Neural progenitor cell (in vitro differentiated cells): Measurements from ENCODE around the gene POU6F2. TPM values are rescaled to one million over a fixed set of nuclear protein-coding genes. Genes with fewer than 3 reads are reported as not detected.
A peak's percentile ranks its signal among the peaks of the same experiment; 100 is the strongest.

Experiments
- DNase-seq: peaks from one replicate; pipeline ENCODE4 v3.0.0-alpha.2; 2016; ENCODE audit warnings: low spot score
- H2AFZ ChIP-seq: fragments of 200-600 bp; sonication (generic); replicated peaks from 2 replicates; pipeline ENCODE4 v1.6.1; 2016; ENCODE audit warnings: antibody characterized with exemption
- H3F3A ChIP-seq: fragments of 200-600 bp; sonication (generic); 2 replicates; pipeline ENCODE4 v1.6.1; 2016; ENCODE audit warnings: antibody characterized with exemption, low read depth
- H3K27ac ChIP-seq: fragments of 200-600 bp; sonication (generic); 2 replicates; pipeline ENCODE4 v1.5.1; 2016; ENCODE audit warnings: mild to moderate bottlenecking
- H3K27me3 ChIP-seq: fragments of 200-600 bp; sonication (generic); 2 replicates; pipeline ENCODE4 v1.6.1; 2016; ENCODE audit warnings: mild to moderate bottlenecking, moderate library complexity
- H3K36me3 ChIP-seq: fragments of 200-600 bp; sonication (generic); 2 replicates; pipeline ENCODE4 v1.5.1; 2016
- H3K4me1 ChIP-seq: fragments of 200-600 bp; sonication (generic); 2 replicates; pipeline ENCODE4 v1.6.1; 2016; ENCODE audit warnings: mixed run types
- H3K4me2 ChIP-seq: fragments of 200-600 bp; sonication (generic); 2 replicates; pipeline ENCODE4 v1.6.1; 2016
- H3K4me3 ChIP-seq: fragments of 200-600 bp; sonication (generic); 2 replicates; pipeline ENCODE4 v1.5.1; 2016
- H3K79me2 ChIP-seq: fragments of 200-600 bp; sonication (generic); 2 replicates; pipeline ENCODE4 v1.6.1; 2016; ENCODE audit warnings: low read depth
- H3K9ac ChIP-seq: fragments of 200-600 bp; sonication (generic); 2 replicates; pipeline ENCODE4 v1.6.1; 2016
- H3K9me3 ChIP-seq: fragments of 200-600 bp; sonication (generic); 2 replicates; pipeline ENCODE4 v1.5.1; 2016; ENCODE audit warnings: low read depth
- H4K20me1 ChIP-seq: fragments of 200-600 bp; sonication (generic); 2 replicates; pipeline ENCODE4 v1.6.1; 2016; ENCODE audit warnings: low read depth
- H3K27ac Mint-ChIP-seq: 3 replicates; pipeline ENCODE4 v1.8.0; 2021; ENCODE audit warnings: mixed read lengths
- H3K27me3 Mint-ChIP-seq: 2 replicates; pipeline ENCODE4 v1.8.0; 2022; ENCODE audit warnings: low read depth, mild to moderate bottlenecking, inconsistent platforms, moderate library complexity, mixed read lengths; ENCODE audit not compliant: insufficient read depth
- H3K36me3 Mint-ChIP-seq: 3 replicates; pipeline ENCODE4 v1.8.0; 2021; ENCODE audit warnings: mixed read lengths
- H3K4me1 Mint-ChIP-seq: 3 replicates; pipeline ENCODE4 v1.8.0; 2021; ENCODE audit warnings: mixed read lengths
- H3K4me3 Mint-ChIP-seq: 3 replicates; pipeline ENCODE4 v1.8.0; 2021; ENCODE audit warnings: mild to moderate bottlenecking, moderate library complexity, mixed read lengths
- H3K9me3 Mint-ChIP-seq: 3 replicates; pipeline ENCODE4 v1.8.0; 2020; ENCODE audit warnings: mixed read lengths
- CTCF ChIP-seq: fragments of 200-600 bp; sonication (generic); IDR thresholded peaks from 2 replicates; pipeline ENCODE4 v1.5.1; 2017; ENCODE audit warnings: antibody characterized with exemption, mild to moderate bottlenecking
- EZH2 ChIP-seq: fragments of 200-600 bp; sonication (generic); IDR thresholded peaks from 2 replicates; pipeline ENCODE4 v1.6.1; 2017; ENCODE audit warnings: antibody characterized with exemption, mild to moderate bottlenecking, moderate library complexity
- EZH2phosphoT487 ChIP-seq: fragments of 200-600 bp; sonication (generic); IDR thresholded peaks from 2 replicates; pipeline ENCODE4 v1.6.1; 2017; ENCODE audit warnings: antibody characterized with exemption
- total RNA-seq: library from RNA; depleted of rRNA; stranded (reverse); fragments of >200 nt; gene quantifications from 2 replicates; pipeline ENCODE4 v1.2.3, GENCODE V29; 2015; ENCODE audit warnings: low replicate concordance

Gene POU6F2
- total RNA-seq, 1 donor from 2014 or later = 3.4 TPM

GRCh38 chr7:39313974-39314373, 336.3 kb downstream of the POU6F2 start:
- Histone ChIP-seq H3K9me3 (no peaks in the 10 kb centered on the region), H3K27ac (no peak overlapping the region), H3K4me1 (peaks cover 53% of the 10 kb centered on the region), H4K20me1 (no peaks in the 10 kb centered on the region), H3K79me2 (no peaks in the 10 kb centered on the region), H3F3A (peaks cover 6% of the 10 kb centered on the region), H3K27me3 (no peaks in the 10 kb centered on the region), H3K9ac (no peak overlapping the region), H3K4me3 (no peak overlapping the region), H3K36me3 (no peaks in the 10 kb centered on the region), H2AFZ (peak overlapping the region; percentile 64), H3K4me2 (peak overlapping the region; percentile 38)
- DNase-seq = peak; percentile 42
- Mint-ChIP-seq H3K4me1 (peaks cover 24% of the 10 kb centered on the region), H3K27me3 (peaks cover 2% of the 10 kb centered on the region), H3K36me3 (no peaks in the 10 kb centered on the region), H3K9me3 (no peaks in the 10 kb centered on the region), H3K27ac (no peak overlapping the region), H3K4me3 (no peak overlapping the region)
- TF ChIP-seq EZH2phosphoT487 = no peak
- no peak for TF ChIP-seq CTCF
- no peak for TF ChIP-seq EZH2

GRCh38 chr7:39317107-39317506, 339.4 kb downstream of the POU6F2 start:
- no peak overlapping the region for H3K9ac ChIP-seq
- Mint-ChIP-seq H3K9me3 (no peaks in the 10 kb centered on the region), H3K4me1 (peaks cover 12% of the 10 kb centered on the region), H3K27ac (no peak overlapping the region), H3K36me3 (no peaks in the 10 kb centered on the region), H3K4me3 (no peak overlapping the region), H3K27me3 (peaks cover 4% of the 10 kb centered on the region)
- no peak overlapping the region for H3K27ac ChIP-seq
- H3K4me1 ChIP-seq = peaks cover 40% of the 10 kb centered on the region
- DNase-seq = no peak
- H3K4me3 ChIP-seq = no peak overlapping the region
- no peaks in the 10 kb centered on the region for H3F3A ChIP-seq
- H3K79me2 ChIP-seq = no peaks in the 10 kb centered on the region
- H3K9me3 ChIP-seq = no peaks in the 10 kb centered on the region
- H3K27me3 ChIP-seq = no peaks in the 10 kb centered on the region
- TF ChIP-seq CTCF (no peak), EZH2 (no peak), EZH2phosphoT487 (no peak)
- H3K36me3 ChIP-seq = no peaks in the 10 kb centered on the region
- no peaks in the 10 kb centered on the region for H4K20me1 ChIP-seq
- H2AFZ ChIP-seq = peak overlapping the region; percentile 11
- H3K4me2 ChIP-seq = no peak overlapping the region

GRCh38 chr7:39317896-39318295, 340.2 kb downstream of the POU6F2 start:
- Histone ChIP-seq H3F3A (no peaks in the 10 kb centered on the region), H3K79me2 (no peaks in the 10 kb centered on the region), H3K4me2 (no peak overlapping the region), H3K4me1 (peaks cover 40% of the 10 kb centered on the region), H3K27me3 (no peaks in the 10 kb centered on the region), H3K36me3 (no peaks in the 10 kb centered on the region), H3K27ac (no peak overlapping the region), H2AFZ (no peak overlapping the region), H3K9me3 (no peaks in the 10 kb centered on the region), H4K20me1 (no peaks in the 10 kb centered on the region), H3K4me3 (no peak overlapping the region), H3K9ac (no peak overlapping the region)
- no peak for DNase-seq
- no peak overlapping the region for H3K4me3 Mint-ChIP-seq
- H3K27me3 Mint-ChIP-seq = peaks cover 4% of the 10 kb centered on the region
- H3K9me3 Mint-ChIP-seq = no peaks in the 10 kb centered on the region
- TF ChIP-seq CTCF (no peak), EZH2phosphoT487 (no peak), EZH2 (no peak)
- H3K27ac Mint-ChIP-seq = no peak overlapping the region
- peaks cover 16% of the 10 kb centered on the region for H3K4me1 Mint-ChIP-seq
- no peaks in the 10 kb centered on the region for H3K36me3 Mint-ChIP-seq
